Medulla oblongata (tissue), 1 donor: ENCODE results near the gene CA4.

ENCODE experiments used
- DNase-seq: peaks from one replicate; pipeline ENCODE4 v3.0.0-alpha.2; 2015; ENCODE audit errors: extremely low spot score

CA4 gene

DNA sequence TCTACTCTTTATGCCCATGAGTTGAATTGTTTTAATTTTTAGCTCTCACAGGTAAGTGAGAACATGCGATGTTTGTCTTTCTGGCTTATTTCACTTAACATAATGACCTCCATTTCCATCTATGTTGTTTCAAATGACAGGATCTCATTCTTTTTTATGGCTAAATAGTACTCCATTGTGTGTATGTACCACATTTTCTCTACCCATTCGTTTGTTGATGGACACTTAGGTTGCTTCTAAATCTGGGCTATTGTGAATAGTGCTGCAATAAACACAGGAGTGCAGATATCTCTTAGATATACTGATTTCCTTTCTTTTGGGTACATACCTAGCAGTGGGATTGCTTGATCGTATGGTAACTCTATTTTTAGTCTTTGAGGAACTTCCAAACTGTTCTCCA is 19.3 kb upstream of the CA4 start:
- DNase-seq, result no peak

GRCh38 chr17:60134396-60135150 is 15.2 kb upstream of the CA4 start:
- no peak for DNase-seq

DNA sequence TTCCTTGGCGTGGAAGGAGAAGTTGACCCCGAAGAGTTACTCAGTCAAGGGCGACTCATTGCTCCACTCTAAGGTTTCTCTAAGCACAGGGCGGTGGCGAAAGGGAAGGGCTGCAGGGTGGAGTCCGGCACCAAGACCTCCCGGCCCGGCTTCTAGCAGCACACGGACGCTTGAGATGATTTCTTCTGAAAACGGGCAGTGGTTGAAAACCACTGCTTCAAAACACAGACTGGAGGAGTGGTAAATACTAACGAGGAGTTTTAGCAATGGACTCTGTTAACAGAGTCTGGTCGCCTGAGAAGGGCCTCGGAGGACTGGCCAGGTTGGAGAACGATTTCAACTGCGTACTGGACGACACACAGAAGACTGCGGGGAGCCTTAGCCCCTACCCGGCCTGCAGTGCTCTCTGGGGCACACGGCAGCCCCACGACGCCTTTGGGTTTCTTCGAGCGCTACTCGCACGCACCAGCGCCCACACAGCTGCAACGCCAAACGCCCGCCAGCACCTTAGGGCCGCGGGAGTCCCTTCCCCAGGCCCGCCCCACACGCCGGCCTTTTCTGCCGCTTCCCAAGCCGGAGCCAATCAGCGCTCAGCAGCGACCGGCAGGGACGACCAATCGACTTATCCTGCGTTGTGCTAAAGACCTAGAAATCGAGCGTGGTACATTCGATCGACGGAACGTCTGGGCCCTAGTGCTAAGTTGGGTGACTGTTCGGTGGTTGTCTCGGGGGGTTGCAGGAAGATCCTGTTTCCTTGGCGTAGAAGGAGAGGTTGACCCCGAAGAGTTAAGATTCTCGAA is 14.4 kb upstream of the CA4 start:
- DNase-seq, result peak; percentile 94

- DNase-seq, result no peak
Measured at GRCh38 chr17:60135951-60136666, 13.7 kb upstream of the CA4 start.

DNA sequence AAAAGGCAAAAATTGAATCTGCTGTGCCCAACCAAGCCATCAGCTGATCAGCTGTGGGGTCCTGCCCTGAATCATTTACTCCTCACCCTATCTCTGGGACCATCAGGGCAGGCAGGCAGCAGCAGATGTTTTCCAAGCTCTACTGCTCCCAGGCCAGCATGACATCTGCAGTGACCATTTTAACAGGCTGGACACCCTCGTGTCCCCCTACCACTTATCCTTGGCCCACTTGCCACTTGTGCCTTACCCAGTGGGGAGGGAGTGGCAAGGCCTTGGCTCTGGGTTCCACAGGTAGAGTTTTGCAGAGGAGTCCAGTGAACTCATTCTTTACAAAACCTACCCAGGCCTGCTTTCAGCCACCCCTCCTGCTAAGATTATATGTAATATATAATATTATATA is 12.0 kb upstream of the CA4 start:
- no peak for DNase-seq

- DNase-seq, result no peak
Measured at GRCh38 chr17:60138769-60139437, 10.9 kb upstream of the CA4 start.

GRCh38 chr17:60139438-60140285 is 10.1 kb upstream of the CA4 start:
- peak; percentile 49 for DNase-seq

DNA sequence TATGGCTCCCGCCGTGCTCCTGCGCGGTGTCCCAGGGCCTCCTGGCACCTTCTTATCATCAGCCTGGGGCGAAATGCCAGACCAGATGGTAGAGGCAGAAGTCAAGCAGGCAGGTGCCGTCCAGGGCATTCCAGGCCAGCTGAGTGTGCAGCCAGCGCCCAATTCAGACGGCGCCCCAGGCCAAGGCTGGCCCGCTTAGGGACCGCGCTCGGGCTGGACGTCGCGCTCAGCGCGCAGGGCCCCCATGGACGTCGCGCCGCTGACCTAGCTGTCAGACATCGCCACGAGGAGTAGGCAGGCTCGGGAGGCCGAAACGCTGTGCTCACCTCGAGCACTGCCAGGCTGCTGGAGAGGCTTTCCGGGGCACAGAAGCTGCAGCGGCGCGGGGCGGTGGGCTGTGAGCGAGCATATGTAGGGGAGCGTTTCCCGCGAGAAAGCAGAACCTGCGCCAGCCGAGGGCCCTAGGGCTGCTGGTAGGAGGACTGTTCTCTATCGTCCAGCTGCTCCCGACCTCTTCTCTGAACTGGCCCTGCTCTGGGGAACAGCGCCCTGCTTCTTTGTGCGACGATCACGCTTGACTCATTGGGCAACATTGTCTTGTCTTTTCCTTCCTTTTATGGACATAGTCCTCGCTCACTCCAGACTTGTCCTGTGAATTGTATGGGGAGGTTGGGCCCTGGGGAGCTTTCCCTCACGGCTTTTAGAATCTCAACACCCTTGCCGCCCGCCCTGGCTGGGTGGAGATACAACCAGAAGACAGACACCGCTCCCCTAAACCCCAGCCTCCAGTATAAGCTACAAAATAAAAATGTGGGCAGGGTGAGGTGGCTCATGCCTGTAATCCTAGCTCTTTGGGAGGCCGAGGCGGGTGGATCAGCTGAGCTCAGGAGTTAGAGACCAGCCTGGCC is 8.4 kb upstream of the CA4 start:
- no peak for DNase-seq

GRCh38 chr17:60142872-60143499 is 6.8 kb upstream of the CA4 start:
- DNase-seq, result peak; percentile 85

- no peak for DNase-seq
Measured at GRCh38 chr17:60145006-60145935, 4.5 kb upstream of the CA4 start.

DNA sequence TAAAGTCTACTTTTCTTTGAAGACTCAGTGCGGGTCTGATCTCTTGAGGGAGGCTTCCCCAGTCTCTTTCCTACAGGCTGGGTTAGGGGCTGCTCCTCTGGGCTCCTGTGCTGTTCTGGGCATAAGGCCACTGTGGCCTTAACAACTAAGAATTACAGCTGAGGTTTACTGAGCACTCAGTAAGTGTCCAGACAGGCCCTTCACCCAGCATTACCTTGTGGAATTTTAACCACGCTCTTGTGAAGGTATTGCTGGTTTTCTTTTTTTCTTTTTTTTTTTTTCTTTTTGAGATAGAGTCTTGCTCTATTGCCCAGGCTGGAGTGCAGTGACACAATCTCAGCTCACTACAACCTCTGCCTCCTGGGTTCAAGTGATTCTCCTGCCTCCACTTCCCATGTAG is 3.6 kb upstream of the CA4 start:
- DNase-seq, result no peak

DNA sequence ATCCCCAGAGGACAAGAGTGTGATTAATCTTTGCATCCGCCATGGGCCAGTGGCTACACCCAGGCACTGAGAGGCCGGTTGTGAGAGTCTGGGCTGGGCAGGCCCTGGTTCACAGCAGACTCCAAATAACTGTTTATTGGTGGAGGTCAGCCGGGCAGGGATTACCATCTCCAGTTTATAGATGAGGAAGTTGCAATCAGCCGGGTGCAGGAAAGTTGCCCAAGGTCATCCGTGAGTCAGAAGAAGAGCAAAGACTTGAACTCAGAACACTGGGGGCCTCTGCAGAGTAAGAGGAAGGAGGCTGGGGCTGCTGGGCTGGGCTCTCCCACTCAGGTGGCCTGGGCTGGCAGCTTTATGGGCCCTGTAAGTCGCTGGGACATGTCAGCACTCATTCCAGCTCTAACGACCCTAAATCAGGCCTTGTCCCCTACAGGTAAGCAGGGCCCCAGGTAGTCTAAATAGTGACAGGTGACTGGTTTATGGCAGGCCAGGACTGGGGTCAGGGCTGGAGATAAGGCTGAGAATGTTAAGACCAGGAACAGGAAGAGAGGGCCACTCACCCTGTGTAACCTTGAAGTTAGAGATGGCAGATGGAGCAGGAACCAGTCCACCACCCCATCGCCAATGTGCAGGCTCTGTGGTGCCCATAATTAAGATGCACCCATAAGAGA is 2.1 kb upstream of the CA4 start:
- DNase-seq, result no peak

DNA sequence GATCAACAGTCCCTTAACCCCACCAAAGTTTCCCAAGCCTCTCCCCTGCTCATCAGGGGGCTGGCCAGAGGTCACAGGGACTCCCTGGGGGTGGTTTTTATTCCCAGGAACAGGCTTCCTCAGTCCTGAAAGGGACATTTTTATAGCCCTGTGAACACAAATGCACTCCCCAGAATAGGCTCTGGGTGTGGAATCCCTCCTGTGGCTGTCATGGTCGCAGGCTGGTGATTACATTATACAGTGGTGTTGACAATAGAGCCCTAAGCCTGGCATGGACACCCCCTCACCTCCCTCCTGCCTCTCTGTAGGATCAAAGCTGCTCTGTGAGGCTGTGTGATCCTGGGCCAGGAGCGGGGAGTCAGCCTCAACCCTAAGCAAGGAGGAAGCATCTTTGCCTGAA is 1.4 kb upstream of the CA4 start:
- no peak for DNase-seq

DNA sequence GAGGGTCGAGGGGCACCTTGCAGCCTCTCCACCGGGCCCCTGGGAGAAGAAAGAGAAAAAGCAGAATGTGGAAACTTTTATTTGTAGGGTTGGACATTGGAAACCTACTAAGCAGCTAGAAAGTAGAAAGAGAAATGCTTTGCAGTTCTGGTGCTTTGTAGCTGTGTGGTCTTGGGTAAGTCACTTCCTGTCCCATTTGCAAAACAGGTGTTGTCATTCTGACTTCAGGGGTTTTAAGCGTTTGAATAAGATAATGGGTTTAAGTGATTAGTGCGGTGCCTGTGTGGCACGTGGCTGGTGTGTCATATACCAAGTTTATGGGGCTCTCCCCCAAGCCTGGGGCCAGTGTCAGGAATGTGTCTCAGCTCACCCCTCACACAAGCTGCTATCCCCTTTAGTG is 1.6 kb downstream of the CA4 start:
- DNase-seq, result no peak

- no peak for DNase-seq
Measured at GRCh38 chr17:60153606-60154390, 4.0 kb downstream of the CA4 start.

DNA sequence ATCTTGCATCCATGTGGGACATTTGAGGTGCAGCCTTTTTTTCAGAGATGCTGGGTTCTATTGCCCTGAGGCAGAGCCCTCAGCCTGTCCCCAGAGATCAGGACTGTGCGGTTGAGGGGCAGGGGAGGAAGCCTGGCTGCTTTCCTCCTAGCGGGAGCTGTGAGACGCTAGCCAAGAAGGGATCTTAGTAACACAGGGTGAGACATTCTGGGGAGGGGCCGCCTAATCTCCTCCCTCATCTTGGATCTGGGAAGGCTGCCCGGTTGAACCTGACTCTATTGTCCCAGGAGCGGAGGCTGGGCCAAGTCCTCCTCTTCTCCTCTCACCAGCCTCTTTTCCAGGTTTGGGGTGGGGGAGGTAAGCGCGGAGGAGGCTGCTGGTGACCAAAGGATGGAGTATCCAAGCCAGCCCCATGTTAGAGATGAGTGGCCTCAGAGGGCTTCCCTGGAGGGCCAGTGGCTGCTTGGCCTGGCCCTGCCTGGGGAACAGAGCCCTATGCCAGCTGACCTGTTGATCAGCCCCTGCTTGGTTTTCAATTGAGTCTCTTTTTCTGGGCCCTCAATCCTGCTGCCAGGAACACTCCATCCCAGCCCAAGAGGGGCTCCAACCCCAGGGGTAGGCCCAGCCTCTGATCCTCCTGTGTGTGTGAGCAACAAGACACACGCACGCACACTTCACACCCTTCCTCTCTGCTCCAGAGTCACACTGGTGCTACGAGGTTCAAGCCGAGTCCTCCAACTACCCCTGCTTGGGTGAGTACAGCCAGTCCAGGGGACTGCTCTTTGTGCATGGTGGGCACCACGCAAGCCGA is 5.0 kb downstream of the CA4 start:
- DNase-seq, result peak; percentile 63
